Karpas-422 (cell line): ENCODE measurements around the gene MINAR1. TPM values are rescaled to one million over a fixed set of nuclear protein-coding genes. Genes with fewer than 3 reads are reported as not detected.

Source experiments
- DNase-seq: peaks from one replicate; pipeline ENCODE4 v3.0.0-alpha.2; 2015
- H2AFZ ChIP-seq: fragments of 200-600 bp; sonication (generic); 2 replicates; pipeline ENCODE4 v1.6.1; 2014; ENCODE audit warnings: antibody characterized with exemption, low read length, mixed read lengths
- H3K27ac ChIP-seq: fragments of 200-600 bp; sonication (generic); 2 replicates; pipeline ENCODE4 v1.5.1; 2014; ENCODE audit warnings: mild to moderate bottlenecking, low read length, moderate library complexity
- H3K27me3 ChIP-seq: fragments of 200-600 bp; sonication (generic); 2 replicates; pipeline ENCODE4 v1.6.1; 2014; ENCODE audit warnings: low read length, mixed read lengths
- H3K36me3 ChIP-seq: fragments of 200-600 bp; sonication (generic); 2 replicates; pipeline ENCODE4 v1.6.1; 2014; ENCODE audit warnings: low read length, mixed read lengths; ENCODE audit not compliant: insufficient read depth
- H3K4me1 ChIP-seq: fragments of 200-600 bp; sonication (generic); 2 replicates; pipeline ENCODE4 v1.6.1; 2014; ENCODE audit warnings: mild to moderate bottlenecking, low read length, mixed read lengths
- H3K4me2 ChIP-seq: fragments of 200-600 bp; sonication (generic); 2 replicates; pipeline ENCODE4 v1.6.1; 2014; ENCODE audit warnings: low read length, low read depth, mild to moderate bottlenecking; ENCODE audit not compliant: poor library complexity, severe bottlenecking
- H3K4me3 ChIP-seq: fragments of 200-600 bp; sonication (generic); 2 replicates; pipeline ENCODE4 v1.5.1; 2014; ENCODE audit warnings: mild to moderate bottlenecking, antibody characterized with exemption, low read length, mixed read lengths
- H3K79me2 ChIP-seq: fragments of 200-600 bp; sonication (generic); 2 replicates; pipeline ENCODE4 v1.6.1; 2014; ENCODE audit warnings: mild to moderate bottlenecking, low read length, mixed read lengths
- H3K9ac ChIP-seq: fragments of 200-600 bp; sonication (generic); 2 replicates; pipeline ENCODE4 v1.6.0; 2014; ENCODE audit warnings: low read length
- H3K9me2 ChIP-seq: fragments of 200-600 bp; sonication (generic), shearing (Covaris generic); replicated peaks from 2 replicates; pipeline ENCODE4 v1.6.0; 2014; ENCODE audit warnings: mild to moderate bottlenecking, low read length, moderate library complexity; ENCODE audit not compliant: insufficient read depth
- H3K9me3 ChIP-seq: fragments of 300-700, 200-600 bp; sonication (generic); 2 replicates; pipeline ENCODE4 v1.6.1; 2014; ENCODE audit warnings: low read length, mixed read lengths
- H4K20me1 ChIP-seq: fragments of 200-600 bp; sonication (generic); 2 replicates; pipeline ENCODE4 v1.6.1; 2014; ENCODE audit warnings: mild to moderate bottlenecking, antibody characterized with exemption, low read length, low read depth; ENCODE audit not compliant: insufficient read depth
- total RNA-seq: library from RNA; depleted of rRNA; stranded (reverse); fragments of >200 nt; shearing (Covaris generic); gene quantifications from 2 replicates; pipeline ENCODE4 v1.2.3, GENCODE V29; 2014; ENCODE audit warnings: low replicate concordance; rRNA removed

Gene MINAR1
- 2.7 and 3.8 TPM in 2 replicates for total RNA-seq

DNA sequence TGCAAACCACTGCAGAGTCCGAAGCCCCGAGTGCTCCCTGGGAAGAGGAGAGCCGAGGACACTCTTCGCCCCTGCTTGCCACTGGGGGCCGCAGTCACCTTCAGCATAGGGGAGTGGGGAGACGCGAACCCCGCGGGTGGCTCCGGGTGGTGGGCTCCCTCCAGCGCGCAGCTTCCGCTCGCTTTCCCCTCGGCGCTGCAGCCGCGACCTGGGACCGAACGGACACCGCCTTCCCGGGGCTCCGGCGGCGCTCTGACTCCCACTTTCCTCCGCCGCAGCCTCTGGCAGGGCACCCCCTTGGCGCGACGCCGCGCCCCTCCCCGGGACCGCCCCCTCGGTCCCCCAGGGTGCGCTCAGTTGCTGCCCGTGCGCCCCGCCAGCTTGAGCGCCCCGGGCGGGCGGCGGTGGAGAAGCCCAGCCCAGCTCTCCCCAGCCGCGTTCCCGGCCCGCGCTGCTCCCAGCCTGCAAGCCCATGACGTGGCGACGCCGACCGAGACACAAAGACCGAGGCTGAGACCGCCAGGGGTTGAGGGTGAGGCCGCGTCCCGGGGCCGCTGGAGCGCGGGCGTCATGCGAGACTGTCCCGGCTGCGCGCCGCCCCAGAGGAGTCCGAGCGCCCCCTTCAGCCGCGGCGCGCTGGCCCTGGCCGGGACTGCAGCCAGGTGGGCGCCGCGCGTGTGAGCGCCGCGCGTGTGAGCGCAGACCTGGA, at the start of gene MINAR1:
MINAR1 (plus strand) TSS at position 701 of the 709 bp plus-strand sequence. CDS start 23,812 bp downstream, outside the sequence.
- no peaks in the 10 kb centered on the region for H3K9me3 ChIP-seq
- H3K27ac ChIP-seq = no peak within 1 kb of the TSS
- H3K4me1 ChIP-seq = no peaks in the 10 kb centered on the region
- H3K9me2 ChIP-seq = no peaks in the 10 kb centered on the region
- no peak within 1 kb of the TSS for H3K4me3 ChIP-seq
- DNase-seq = no peak
- H3K36me3 ChIP-seq = no peaks in the 10 kb centered on the region
- no peak within 1 kb of the TSS for H3K9ac ChIP-seq
- no peaks in the 10 kb centered on the region for H3K79me2 ChIP-seq
- H3K4me2 ChIP-seq = no peak within 1 kb of the TSS
- H2AFZ ChIP-seq = no peak within 1 kb of the TSS
- H4K20me1 ChIP-seq = 0 out of 2 replicates have a peak, but pooled peaks cover 4% of the 10 kb centered on the region
- no peaks in the 10 kb centered on the region for H3K27me3 ChIP-seq

DNA sequence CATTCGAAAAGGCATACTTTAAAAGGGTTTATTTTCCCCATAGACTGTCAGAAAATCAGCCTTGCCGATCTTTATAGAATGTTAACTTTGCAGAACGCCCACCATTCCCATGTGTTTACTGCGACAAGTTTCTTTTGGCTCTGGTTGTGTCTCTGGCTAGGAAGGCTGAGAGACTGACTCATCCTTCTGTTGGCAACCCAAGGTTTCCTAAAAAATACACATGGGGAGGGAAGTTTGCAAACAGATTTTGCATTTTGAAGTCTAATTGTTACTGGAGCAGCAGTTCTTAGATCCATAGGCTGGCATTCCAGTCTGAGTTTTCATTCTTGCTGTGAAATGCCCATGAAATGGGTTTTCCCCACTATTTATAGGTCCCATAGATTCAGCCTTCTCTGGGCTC, 37.9 kb upstream of the MINAR1 start:
- no peaks in the 10 kb centered on the region for H3K9me3 ChIP-seq
- H3K79me2 ChIP-seq = no peaks in the 10 kb centered on the region
- H3K9ac ChIP-seq = no peak overlapping the region
- H3K36me3 ChIP-seq = no peaks in the 10 kb centered on the region
- no peaks in the 10 kb centered on the region for H3K27me3 ChIP-seq
- H2AFZ ChIP-seq = no peak overlapping the region
- H3K4me1 ChIP-seq = no peaks in the 10 kb centered on the region
- H3K4me3 ChIP-seq = no peak overlapping the region
- no peak overlapping the region for H3K27ac ChIP-seq
- H3K9me2 ChIP-seq = no peaks in the 10 kb centered on the region
- no peaks in the 10 kb centered on the region for H4K20me1 ChIP-seq
- no peak for DNase-seq
- H3K4me2 ChIP-seq = no peak overlapping the region

DNA sequence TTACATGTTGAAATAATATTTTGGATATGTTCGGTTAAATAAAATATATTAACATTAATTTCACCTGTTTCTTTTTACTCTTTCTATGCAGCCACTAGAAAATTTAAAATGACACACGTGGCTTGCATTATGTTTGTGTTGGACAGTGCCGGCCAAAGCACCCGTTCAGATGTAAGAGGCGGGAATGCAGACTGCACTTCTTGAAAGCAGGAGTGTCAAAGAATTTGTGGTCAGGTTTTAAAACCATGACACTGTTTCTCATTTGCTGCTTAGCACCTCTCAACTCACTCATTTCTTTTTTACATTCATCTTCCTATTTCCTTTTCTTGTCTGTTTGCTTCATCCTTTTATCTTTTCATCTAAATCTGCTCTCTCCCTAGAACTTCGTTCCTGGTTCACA, 35.3 kb upstream of the MINAR1 start:
- Histone ChIP-seq H3K4me3 (no peak overlapping the region), H3K27me3 (no peaks in the 10 kb centered on the region), H3K27ac (no peak overlapping the region), H2AFZ (no peak overlapping the region), H3K4me1 (no peaks in the 10 kb centered on the region), H3K79me2 (no peaks in the 10 kb centered on the region), H4K20me1 (no peaks in the 10 kb centered on the region; the same call in 1 of the 2 replicates), H3K9me3 (no peaks in the 10 kb centered on the region), H3K9ac (no peak overlapping the region), H3K4me2 (no peak overlapping the region), H3K9me2 (no peaks in the 10 kb centered on the region), H3K36me3 (no peaks in the 10 kb centered on the region)
- no peak for DNase-seq

DNA sequence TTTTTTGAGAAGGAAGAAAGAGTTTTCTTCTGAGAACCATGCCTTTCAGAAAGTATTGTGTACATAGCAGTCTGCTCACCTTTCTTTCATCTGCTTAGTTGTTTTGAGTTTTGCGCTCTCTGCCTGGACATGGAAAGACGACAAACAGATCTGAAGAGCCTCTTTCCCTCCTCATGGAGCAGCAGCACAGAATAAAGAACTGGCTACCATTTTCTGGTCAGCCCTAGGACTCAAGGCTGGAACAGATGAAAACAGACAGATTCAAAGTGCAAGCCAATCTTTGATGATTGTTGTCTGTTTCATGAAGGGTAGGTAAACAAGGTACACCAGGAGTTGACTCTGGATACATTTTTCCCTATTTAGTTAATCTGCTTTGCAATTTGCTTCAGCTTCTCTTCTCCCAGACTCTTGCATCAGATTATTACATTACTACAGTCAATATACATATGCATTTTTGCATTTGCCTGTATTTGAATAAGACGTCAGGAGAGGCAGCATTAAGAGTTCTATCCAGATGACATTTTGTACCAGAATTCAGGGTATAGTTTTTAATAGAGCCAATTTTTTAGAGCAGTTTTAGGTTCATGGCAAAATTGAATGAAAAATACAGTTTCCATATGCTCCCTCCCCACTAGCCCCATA, 34.7 kb upstream of the MINAR1 start:
- Histone ChIP-seq H3K36me3 (no peaks in the 10 kb centered on the region), H3K27ac (no peak overlapping the region), H2AFZ (no peak overlapping the region), H4K20me1 (no peaks in the 10 kb centered on the region; the same call in 1 of the 2 replicates), H3K4me1 (no peaks in the 10 kb centered on the region), H3K9me2 (no peaks in the 10 kb centered on the region), H3K79me2 (no peaks in the 10 kb centered on the region), H3K4me2 (no peak overlapping the region), H3K9me3 (no peaks in the 10 kb centered on the region), H3K9ac (no peak overlapping the region), H3K27me3 (no peaks in the 10 kb centered on the region), H3K4me3 (no peak overlapping the region)
- no peak for DNase-seq

GRCh38 chr15:79399606-79400005, 32.5 kb upstream of the MINAR1 start:
- no peaks in the 10 kb centered on the region for H3K9me2 ChIP-seq
- no peak overlapping the region for H2AFZ ChIP-seq
- DNase-seq = no peak
- no peaks in the 10 kb centered on the region for H3K36me3 ChIP-seq
- no peaks in the 10 kb centered on the region; the same call in 1 of the 2 replicates for H4K20me1 ChIP-seq
- no peak overlapping the region for H3K27ac ChIP-seq
- no peak overlapping the region for H3K4me2 ChIP-seq
- no peak overlapping the region for H3K9ac ChIP-seq
- H3K79me2 ChIP-seq = no peaks in the 10 kb centered on the region
- no peaks in the 10 kb centered on the region for H3K9me3 ChIP-seq
- H3K4me3 ChIP-seq = no peak overlapping the region
- no peaks in the 10 kb centered on the region for H3K27me3 ChIP-seq
- H3K4me1 ChIP-seq = no peaks in the 10 kb centered on the region

- no peak overlapping the region for H3K27ac ChIP-seq
- no peak overlapping the region for H3K4me2 ChIP-seq
- no peaks in the 10 kb centered on the region; the same call in 1 of the 2 replicates for H4K20me1 ChIP-seq
- no peaks in the 10 kb centered on the region for H3K79me2 ChIP-seq
- no peak overlapping the region for H2AFZ ChIP-seq
- H3K27me3 ChIP-seq = no peaks in the 10 kb centered on the region
- H3K36me3 ChIP-seq = no peaks in the 10 kb centered on the region
- no peak overlapping the region for H3K9ac ChIP-seq
- H3K4me1 ChIP-seq = no peaks in the 10 kb centered on the region
- H3K4me3 ChIP-seq = no peak overlapping the region
- no peaks in the 10 kb centered on the region for H3K9me2 ChIP-seq
- H3K9me3 ChIP-seq = no peaks in the 10 kb centered on the region
- DNase-seq = no peak
Measured at GRCh38 chr15:79400650-79401049, 31.5 kb upstream of the MINAR1 start.

DNA sequence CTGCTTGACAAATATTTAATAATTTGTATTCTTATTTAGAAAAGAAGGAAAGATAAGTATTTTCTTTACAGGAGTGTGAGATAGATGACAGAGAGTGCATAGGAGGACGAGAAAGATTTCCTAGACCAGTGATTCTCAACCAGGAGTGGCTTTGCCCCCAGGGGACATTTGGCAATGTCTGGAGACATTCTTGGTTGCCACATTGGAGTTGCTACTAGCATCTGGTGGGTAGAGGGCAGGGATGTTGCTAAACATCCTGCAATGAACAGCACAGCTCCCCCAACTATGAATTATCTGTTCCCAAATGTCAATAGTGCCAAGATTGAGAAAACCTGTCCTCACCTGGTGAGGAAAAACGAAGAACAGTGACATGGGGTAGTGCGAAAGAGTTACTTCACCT, 30.8 kb upstream of the MINAR1 start:
- Histone ChIP-seq H3K9me2 (no peaks in the 10 kb centered on the region), H3K9me3 (no peaks in the 10 kb centered on the region), H3K4me1 (no peaks in the 10 kb centered on the region), H3K79me2 (no peaks in the 10 kb centered on the region), H4K20me1 (no peaks in the 10 kb centered on the region; the same call in 1 of the 2 replicates), H3K27me3 (no peaks in the 10 kb centered on the region), H3K27ac (no peak overlapping the region), H3K4me2 (no peak overlapping the region), H3K9ac (no peak overlapping the region), H2AFZ (no peak overlapping the region), H3K4me3 (no peak overlapping the region), H3K36me3 (no peaks in the 10 kb centered on the region)
- DNase-seq = no peak

- H4K20me1 ChIP-seq = no peaks in the 10 kb centered on the region; the same call in 1 of the 2 replicates
- H3K36me3 ChIP-seq = no peaks in the 10 kb centered on the region
- no peaks in the 10 kb centered on the region for H3K9me3 ChIP-seq
- H3K4me3 ChIP-seq = no peak overlapping the region
- H3K79me2 ChIP-seq = no peaks in the 10 kb centered on the region
- H3K4me1 ChIP-seq = no peaks in the 10 kb centered on the region
- no peaks in the 10 kb centered on the region for H3K27me3 ChIP-seq
- H3K9ac ChIP-seq = no peak overlapping the region
- H3K4me2 ChIP-seq = no peak overlapping the region
- no peaks in the 10 kb centered on the region for H3K9me2 ChIP-seq
- no peak overlapping the region for H2AFZ ChIP-seq
- no peak for DNase-seq
- H3K27ac ChIP-seq = no peak overlapping the region
Measured at GRCh38 chr15:79402136-79402535, 30.0 kb upstream of the MINAR1 start.
